HG02870 (cell line): Measurements from ENCODE around the gene KCTD19.
A peak's percentile ranks its signal among the peaks of the same experiment; 100 is the strongest.

Experiments
- ATAC-seq: cut with Tn5 transposase; IDR thresholded peaks from one replicate; pipeline ENCODE4 v1.9.1; 2021; ENCODE audit warnings: mild to moderate bottlenecking, moderate library complexity; ENCODE audit not compliant: unreplicated experiment

KCTD19 gene

DNA sequence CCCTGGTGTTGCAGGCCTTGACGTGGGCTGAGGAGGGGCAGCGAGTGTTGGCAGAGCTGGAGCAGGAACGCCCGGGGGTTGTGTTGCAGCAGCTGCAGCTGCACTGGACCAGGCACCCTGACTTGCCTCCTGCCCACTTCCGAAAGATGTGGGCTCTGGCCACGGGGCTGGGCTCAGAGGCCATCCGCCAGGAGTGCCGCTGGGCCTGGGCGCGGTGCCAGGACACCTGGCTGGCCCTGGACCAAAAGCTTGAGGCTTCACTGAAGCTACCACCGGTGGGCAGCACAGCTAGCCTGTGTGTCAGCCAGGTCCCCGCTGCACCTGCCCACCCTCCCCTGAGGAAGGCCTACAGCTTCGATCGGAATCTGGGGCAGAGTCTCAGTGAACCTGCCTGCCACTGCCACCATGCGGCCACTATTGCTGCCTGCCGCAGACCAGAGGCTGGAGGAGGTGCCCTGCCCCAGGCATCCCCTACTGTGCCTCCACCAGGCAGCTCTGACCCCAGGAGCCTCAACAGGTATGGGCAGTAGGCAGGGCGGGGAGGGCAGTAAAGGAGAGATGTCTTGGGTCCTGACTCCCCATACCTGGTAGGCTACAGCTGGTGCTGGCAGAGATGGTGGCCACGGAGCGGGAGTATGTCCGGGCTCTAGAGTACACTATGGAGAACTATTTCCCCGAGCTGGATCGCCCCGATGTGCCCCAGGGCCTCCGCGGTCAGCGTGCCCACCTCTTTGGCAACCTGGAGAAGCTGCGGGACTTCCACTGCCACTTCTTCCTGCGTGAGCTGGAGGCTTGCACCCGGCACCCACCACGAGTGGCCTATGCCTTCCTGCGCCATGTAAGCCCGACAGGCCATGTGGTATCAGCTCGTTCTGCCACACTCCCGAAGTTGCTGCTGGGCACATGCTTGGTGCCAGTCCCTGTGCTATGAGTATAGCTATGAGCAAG is 41.6 kb downstream of the KCTD19 start:
- ATAC-seq: no peak

GRCh38 chr16:67283826-67284555 is 42.5 kb downstream of the KCTD19 start:
- ATAC-seq: no peak

- ATAC-seq: no peak
These were observed 43.3 kb downstream of the KCTD19 start for GRCh38 chr16:67283039-67283825.

DNA sequence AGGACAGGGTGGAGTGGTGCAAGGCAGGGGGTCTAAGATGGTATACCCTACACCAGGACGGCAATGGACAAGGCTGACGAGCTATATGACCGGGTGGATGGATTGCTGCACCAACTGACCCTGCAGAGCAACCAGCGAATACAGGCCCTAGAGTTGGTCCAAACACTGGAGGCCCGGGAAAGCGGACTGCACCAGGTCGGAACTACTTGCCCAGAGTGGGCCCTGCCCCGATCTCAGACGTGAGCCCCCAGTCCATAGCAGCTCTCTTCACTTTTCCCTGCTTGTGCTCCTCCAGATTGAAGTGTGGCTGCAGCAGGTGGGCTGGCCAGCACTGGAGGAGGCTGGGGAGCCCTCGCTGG is 44.1 kb downstream of the KCTD19 start:
- no peak for ATAC-seq

GRCh38 chr16:67281536-67282446 is 44.8 kb downstream of the KCTD19 start:
- no peak for ATAC-seq

- ATAC-seq: no peak
These were observed 46.2 kb downstream of the KCTD19 start for GRCh38 chr16:67280090-67281015.

DNA sequence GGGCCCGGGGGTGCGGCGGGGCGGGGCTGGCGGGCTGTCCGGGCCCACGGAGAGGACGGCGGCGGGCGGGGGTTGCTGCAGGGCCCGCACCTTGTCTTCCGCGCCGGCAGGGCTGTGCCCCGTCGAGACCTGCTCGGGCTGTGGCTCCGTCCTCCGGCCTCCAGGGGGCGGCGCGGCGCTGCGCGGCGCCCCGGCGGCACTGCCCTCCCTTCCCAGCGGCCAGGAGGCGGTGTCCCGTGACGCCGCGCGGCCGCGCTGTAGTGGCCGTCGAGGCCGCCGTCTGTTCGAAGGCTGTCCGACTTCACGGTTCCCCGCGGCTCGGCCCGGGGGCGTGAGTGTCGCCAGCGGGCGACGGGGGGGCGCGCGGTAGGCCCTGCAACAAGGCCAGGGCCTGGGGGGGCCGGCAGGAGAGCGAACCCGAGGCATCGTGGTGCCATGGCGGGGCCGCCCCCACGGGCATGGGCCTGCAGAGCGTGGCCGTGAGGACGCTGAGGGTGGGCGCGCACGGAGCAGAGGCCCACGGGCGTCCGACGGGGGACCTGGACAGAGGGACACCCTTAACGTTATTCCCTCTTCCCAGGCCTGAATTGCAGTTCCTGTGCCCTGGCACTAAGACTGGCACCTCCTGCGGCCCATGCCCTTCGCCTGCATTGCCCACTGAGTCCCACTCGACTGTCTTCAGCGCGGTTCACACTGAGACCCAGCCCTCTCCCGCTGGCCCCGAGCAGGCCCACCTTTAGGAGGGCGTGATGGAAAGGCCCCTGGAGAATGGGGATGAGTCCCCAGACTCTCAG is 47.0 kb downstream of the KCTD19 start, which contains the start of gene PLEKHG4:
Gene PLEKHG4 (plus strand): TSS at position 237 of the 794 bp plus-strand sequence. CDS start 513 bp downstream, at position 750.
- peak; percentile 78 for ATAC-seq

DNA sequence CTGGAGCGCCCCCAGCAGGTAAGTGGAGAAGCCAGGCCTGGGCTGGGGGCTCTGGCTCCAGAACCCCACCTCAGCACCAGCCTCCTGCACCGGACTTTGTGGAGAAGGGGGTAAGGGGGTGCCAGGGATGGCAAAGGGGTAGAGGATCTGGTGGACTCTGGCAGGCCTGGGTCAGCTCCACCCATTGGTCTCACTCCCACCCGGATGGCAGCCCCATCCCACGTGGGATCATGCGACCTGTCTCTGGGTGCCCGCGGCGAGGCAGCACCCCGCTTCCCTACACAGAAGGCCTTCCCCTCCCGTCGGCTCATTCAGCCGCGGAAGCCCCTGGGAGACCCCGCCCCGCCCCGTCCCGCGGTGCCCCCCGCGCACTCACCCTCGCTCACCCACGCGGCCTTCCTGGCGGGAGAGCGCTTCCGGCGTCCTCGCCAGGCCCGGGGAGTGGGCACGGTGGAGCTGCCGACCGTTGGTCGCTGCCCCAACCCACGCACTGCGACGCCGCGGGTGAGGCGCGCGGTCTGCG is 47.7 kb downstream of the KCTD19 start:
- ATAC-seq: peak; percentile 26

DNA sequence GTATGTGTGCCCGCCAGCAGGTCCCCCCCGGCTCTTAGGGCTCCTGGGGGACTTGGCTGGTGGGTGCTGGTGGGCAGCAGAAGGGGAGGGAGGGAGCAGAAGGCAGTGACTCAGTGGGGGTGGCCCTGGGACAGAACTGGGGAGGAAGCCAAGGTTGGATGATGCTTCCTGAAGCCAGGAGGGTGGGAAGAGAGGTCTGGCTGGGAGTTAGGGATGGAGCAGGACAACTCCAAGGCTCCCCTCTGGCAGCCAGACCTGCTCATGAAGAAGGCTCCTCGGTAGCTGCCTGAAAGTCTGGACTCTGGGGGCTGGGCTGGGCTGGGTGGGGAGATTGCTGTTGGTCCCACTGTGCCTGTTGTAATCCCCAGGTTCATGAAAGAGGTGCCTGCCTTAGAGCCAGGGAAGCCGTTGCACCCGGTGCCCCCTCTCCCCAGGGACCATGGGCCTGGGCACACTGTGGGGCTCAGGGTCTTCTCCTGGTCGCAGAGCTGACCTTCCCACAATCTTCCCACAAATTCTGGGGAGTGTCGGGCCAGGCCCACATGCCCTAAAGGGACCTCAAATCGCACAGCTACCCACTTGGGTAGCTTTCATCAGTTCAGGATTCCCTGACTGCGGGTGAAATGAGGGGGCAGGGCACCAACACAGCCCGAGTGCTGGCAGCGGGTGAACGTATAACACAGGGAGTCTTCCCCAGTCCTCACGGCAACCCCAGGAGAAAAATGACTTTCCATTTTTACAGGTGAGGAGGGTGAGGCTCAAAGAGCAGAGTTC is 48.4 kb downstream of the KCTD19 start:
- ATAC-seq: no peak

DNA sequence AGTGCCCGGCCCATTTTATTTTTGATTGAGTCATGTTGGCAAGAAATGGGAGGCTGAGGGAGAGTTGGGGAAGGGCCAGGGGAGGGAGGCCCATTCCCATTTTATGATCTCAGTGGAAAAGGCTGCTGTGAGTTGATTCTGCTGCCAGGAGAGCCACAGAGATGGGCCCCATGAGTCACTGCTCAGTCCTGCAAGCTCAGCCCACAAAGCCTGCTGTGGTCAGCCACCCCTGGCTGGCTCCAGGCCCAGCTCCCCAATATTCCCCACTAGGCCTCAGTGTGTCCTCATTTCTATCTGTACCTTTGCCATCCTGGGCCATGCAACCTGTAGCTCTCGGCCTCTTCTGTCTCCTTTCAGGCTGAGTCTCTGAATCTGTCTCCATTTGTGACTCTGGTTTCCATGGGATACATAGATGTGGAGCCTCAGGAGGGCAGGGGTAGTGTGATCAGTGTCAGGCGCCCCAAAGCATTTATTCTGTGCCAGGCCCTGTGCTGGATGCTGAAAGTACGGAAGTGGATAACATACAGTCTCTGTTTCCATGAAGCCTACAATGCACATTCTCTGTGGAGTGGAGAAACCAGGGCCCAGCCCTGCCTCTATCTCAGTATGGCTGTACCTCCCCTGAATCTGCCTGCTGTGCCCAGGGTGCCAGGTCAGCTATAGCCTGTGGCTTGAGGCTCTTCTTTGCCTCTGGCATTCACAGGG is 49.1 kb downstream of the KCTD19 start:
- ATAC-seq: no peak

- ATAC-seq: no peak
These were observed 51.2 kb downstream of the KCTD19 start for GRCh38 chr16:67275321-67275720.

DNA sequence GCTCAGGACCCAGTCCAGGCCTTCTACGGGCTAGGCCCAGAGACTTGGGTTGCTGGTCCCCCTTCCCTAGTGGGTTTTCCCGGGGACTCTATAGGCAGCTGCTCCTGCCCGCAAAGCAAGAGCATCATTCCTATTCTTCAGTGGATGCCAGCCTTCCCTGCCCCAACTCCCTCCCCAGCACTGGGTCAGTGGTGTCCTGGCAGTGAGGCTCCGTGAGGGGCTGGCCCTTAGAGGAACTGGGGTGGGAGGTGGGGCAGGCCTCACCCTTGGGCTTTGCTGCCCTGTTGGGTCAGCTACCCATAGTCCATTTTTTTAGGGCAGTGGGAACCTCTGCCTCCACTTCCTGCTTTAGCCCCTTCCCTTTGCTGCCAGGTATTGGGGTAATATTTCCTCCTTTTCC is 55.1 kb downstream of the KCTD19 start:
- ATAC-seq: no peak

- no peak for ATAC-seq
These were observed 55.6 kb downstream of the KCTD19 start for GRCh38 chr16:67270931-67271338.

DNA sequence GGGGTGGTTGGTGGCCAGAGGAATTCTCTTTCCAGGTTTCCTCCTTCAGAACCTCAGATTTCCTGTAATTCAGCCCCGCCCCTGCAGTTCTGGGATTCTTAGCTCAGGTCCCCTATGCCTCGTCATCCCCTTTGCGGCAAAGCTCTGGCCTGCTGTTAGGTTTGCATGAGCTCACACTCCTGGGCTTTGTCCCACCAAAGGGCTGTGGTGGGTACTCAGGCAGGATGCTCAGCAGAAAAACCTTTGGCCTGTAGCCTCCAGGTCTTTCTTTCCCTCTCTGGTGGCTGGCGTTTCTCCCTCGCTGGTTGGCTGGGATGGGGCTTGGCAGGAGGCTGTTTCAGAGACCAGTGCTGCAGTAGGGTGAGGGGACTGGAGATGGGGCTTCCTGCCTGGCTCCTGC is 56.8 kb downstream of the KCTD19 start:
- no peak for ATAC-seq

DNA sequence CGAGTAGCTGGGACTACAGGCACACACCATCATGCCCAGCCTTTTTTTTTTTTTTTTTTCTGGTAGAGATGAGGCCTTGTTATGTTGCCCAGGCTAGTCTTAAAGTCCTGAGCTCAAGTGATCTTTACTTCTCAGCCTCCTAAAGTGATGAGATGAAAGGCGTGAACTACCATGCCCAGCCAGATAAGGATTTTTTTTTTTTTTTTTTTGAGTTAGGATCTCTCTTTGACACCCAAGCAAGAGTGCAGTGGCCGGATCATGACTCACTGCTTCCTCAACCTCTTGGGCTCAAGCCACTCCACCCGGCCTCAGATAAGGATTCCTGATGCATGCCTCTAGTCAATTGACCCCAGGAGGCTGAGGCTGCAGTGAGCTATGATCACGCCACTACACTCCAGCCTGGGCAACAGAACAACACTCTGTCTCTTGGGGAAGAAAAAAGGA is 58.4 kb downstream of the KCTD19 start:
- ATAC-seq: no peak

DNA sequence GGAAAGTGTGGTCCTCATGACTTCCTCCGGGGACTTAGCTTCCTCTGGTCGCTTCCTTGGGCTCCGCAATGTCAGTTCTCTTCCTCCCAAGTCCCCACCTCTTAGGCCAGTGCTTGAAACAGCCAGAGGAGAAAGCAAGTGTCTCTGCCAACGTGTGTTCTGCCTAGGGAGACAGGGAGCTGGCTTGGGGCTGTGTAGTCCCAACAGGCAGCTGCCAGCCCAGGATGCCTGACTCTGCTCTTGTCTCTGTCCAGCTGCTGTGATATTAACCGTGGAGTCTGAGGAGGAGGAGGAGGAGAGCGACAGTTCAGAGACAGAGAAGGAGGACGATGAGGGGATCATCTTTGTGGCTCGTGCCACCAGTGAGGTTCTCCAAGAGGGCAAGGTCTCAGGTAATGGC is 60.7 kb downstream of the KCTD19 start:
- ATAC-seq: no peak

DNA sequence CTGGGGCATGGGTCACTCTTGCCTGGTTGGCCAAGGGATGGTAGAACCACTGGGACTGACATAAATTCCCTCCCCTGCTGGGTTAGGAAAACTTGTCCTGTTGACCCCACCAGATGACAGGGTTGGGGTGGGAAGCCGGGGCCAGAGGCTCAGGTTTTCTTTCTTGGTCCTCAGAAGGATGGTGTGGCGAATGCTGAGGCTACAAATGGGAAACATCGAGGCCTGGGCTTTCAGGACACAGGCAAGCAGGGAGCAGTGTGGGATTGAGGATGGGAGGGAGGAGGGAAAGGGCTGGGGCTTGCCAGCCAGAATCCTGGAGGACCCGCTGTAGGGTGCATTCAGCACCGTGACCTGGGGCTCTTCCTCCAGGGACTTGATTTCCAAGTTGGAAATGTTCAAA is 61.7 kb downstream of the KCTD19 start:
- no peak for ATAC-seq
